Measurements from ENCODE around the gene ORAI3. TPM values are rescaled to one million over a fixed set of nuclear protein-coding genes. Genes with fewer than 3 reads are reported as not detected.
A peak's percentile ranks its signal among the peaks of the same experiment; 100 is the strongest.

ORAI3 gene
- 10 to 100 TPM; 32.9 to 49.5 (median 40.2) TPM for total RNA-seq

DNA sequence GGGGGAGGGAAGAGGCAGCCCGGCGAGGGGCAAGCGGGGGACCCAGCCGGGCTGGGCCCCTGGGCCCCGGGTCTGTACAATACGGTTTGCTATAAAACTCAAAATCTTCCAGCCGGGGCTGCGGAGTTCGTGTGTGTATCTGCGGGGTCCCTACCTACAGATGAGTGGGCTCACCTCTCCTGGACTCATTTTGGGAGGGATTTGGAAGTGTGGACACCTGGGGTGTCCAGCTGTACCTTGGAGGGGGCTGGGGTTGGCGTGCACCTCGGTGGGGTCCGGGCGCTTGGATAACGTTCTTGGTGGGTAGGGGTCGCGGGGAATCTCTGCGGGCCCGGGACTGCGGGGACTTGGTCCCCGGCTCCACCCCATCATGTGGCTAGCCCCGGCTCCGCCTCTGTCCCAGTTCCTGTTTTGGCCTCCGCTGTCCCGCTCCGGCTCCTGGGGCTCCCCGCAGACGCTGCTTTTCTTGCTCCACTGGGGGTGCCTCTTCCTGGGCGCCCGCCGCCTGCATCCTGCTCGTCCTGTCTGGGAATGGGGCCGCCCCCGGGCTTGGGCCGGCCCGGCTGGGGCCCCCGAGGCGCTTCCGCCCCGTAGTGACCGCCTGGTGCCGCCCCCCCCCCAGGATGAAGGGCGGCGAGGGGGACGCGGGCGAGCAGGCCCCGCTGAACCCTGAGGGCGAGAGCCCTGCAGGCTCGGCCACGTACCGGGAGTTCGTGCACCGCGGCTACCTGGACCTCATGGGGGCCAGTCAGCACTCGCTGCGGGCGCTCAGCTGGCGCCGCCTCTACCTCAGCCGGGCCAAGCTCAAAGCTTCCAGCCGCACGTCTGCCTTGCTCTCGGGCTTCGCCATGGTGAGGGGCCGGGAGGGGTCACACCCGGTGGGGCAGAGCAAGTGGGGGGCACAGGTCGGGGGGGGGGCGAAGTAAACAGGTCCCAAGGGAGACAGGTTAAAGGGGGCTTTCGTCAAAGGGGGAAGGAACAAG, at the start of gene ORAI3:
ORAI3 (plus strand) TSS at position 402 of the 983 bp plus-strand sequence; CDS start at position 624, 222 bp downstream.
- DNase-seq: peak; percentile 78 to 80
- peak within 1 kb of the TSS; percentile 87 to 96 (median 92) for H3K27ac ChIP-seq
- H3K27me3 ChIP-seq: no peaks in the 10 kb centered on the region
- H3K4me3 ChIP-seq (replicated peaks in 1 of 3): peak within 1 kb of the TSS; percentile 43 to 99 (median 92)
- intact Hi-C loops (cut with DNase I): no loop called here
- TF ChIP-seq, protein P1, sequence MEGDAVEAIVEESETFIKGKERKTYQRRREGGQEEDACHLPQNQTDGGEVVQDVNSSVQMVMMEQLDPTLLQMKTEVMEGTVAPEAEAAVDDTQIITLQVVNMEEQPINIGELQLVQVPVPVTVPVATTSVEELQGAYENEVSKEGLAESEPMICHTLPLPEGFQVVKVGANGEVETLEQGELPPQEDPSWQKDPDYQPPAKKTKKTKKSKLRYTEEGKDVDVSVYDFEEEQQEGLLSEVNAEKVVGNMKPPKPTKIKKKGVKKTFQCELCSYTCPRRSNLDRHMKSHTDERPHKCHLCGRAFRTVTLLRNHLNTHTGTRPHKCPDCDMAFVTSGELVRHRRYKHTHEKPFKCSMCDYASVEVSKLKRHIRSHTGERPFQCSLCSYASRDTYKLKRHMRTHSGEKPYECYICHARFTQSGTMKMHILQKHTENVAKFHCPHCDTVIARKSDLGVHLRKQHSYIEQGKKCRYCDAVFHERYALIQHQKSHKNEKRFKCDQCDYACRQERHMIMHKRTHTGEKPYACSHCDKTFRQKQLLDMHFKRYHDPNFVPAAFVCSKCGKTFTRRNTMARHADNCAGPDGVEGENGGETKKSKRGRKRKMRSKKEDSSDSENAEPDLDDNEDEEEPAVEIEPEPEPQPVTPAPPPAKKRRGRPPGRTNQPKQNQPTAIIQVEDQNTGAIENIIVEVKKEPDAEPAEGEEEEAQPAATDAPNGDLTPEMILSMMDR (IDR thresholded peaks at IDR 0.05): no peak
- TF ChIP-seq POLR2A (IDR thresholded peaks at IDR 0.05): peak; percentile 45 to 87
- WGBS, 2 donors: 0% methylated on average over 6 to 20 of the region's 70 CpGs
- peaks cover 0 to 4% of the 10 kb centered on the region in 2 donors for H3K36me3 ChIP-seq
- H3K9me3 ChIP-seq: no peaks in the 10 kb centered on the region
- H3K4me1 ChIP-seq: peaks cover 20 to 29% of the 10 kb centered on the region in 2 donors

GRCh38 chr16:30899794-30900193, 49.1 kb upstream of the ORAI3 start:
- intact Hi-C loops (cut with DNase I): loop anchor here (5.0 kb wide), 1 partner anchor 237 kb away; no protein-coding TSS in a partner anchor
- H3K4me3 ChIP-seq (replicated peaks in 1 of 3): no peak overlapping the region
- no peak overlapping the region for H3K27ac ChIP-seq
- H3K9me3 ChIP-seq: no peaks in the 10 kb centered on the region
- H3K27me3 ChIP-seq: no peaks in the 10 kb centered on the region
- TF ChIP-seq, protein P1 (IDR thresholded peaks at IDR 0.05): no peak
- no peak for TF ChIP-seq POLR2A (IDR thresholded peaks at IDR 0.05)
- peaks cover 9 to 29% of the 10 kb centered on the region in 2 donors for H3K4me1 ChIP-seq
- WGBS, 2 donors: 83 to 92% methylated on average over 2 of the region's 2 CpGs
- no peaks in the 10 kb centered on the region for H3K36me3 ChIP-seq
- no peak for DNase-seq

DNA sequence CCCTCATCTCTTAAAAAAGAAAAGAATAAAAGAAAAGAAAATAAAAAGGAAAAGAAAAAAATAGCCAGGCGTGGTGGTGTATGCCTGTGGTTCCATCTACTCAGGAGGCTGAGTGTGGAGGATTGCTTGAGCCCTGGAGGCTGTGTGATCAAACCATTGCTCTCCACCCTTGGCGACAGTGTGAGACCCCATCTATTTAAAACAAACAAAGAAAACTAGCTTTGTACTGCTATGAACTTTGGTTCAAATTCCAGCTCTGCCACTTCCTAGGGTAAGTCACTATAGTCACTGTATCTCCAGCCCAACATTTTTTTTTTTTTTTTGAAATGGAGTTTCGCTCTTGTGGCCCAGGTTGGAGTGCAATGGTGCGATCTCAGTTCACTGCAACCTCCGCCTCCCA, 48.3 kb upstream of the ORAI3 start:
- Histone ChIP-seq H3K27me3 (no peaks in the 10 kb centered on the region), H3K4me3 (replicated peaks in 1 of 3) (no peak overlapping the region), H3K27ac (no peak overlapping the region), H3K4me1 (peaks cover 8 to 24% of the 10 kb centered on the region in 2 donors), H3K36me3 (no peaks in the 10 kb centered on the region), H3K9me3 (no peaks in the 10 kb centered on the region)
- TF ChIP-seq, protein P1 (IDR thresholded peaks at IDR 0.05): no peak
- no peak for TF ChIP-seq POLR2A (IDR thresholded peaks at IDR 0.05)
- WGBS, 2 donors: 93 to 96% methylated on average over 5 of the region's 5 CpGs
- intact Hi-C loops (cut with DNase I): loop anchor here (5.0 kb wide), 1 partner anchor 238 kb away; no protein-coding TSS in a partner anchor
- no peak for DNase-seq

- no peaks in the 10 kb centered on the region for H3K27me3 ChIP-seq
- TF ChIP-seq POLR2A (IDR thresholded peaks at IDR 0.05): no peak
- TF ChIP-seq, protein P1 (IDR thresholded peaks at IDR 0.05): no peak
- peak overlapping the region; percentile 59 to 76 (median 60) for H3K27ac ChIP-seq
- no peaks in the 10 kb centered on the region for H3K36me3 ChIP-seq
- WGBS, 2 donors: 57 to 58% methylated on average over 5 to 6 of the region's 6 CpGs
- H3K4me3 ChIP-seq (replicated peaks in 1 of 3): peak overlapping the region in 1 of 3 donors; percentile 40
- peaks cover 8 to 18% of the 10 kb centered on the region in 2 donors for H3K4me1 ChIP-seq
- no peaks in the 10 kb centered on the region for H3K9me3 ChIP-seq
- DNase-seq: no peak
- intact Hi-C loops (cut with DNase I): loop anchor here (2.0 to 5.0 kb wide), 3 partner anchors 17 to 239 kb away; no protein-coding TSS in a partner anchor
These were observed 47.5 kb upstream of the ORAI3 start for GRCh38 chr16:30901201-30902028.

All from thyroid gland (tissue), 4 donors.